H1 (cell line): ENCODE data around the gene DENND1A.

Experiments
- EZH2 ChIP-seq: fragments of 200-600 bp; sonication (generic); IDR thresholded peaks from 2 replicates; pipeline ENCODE4 v1.7.1; 2012; ENCODE audit warnings: low read depth, mild to moderate bottlenecking, moderate library complexity, low read length, inconsistent platforms; ENCODE audit not compliant: severe bottlenecking
- POLR2A ChIP-seq, 2 experiments: IDR thresholded peaks; 1 replicate in 1 of 2; 2 replicates in 1 of 2; pipeline ENCODE4 v1.6.1; 2011; ENCODE audit warnings: low read depth in 2 of 2, low read length in 2 of 2, mild to moderate bottlenecking in 2 of 2; ENCODE audit errors: control extremely low read depth in 1 of 2
- POLR2AphosphoS5 ChIP-seq: IDR thresholded peaks from 2 replicates; pipeline ENCODE4 v1.6.1; 2011; ENCODE audit warnings: low read depth, low read length
- RFX5 ChIP-seq: IDR thresholded peaks from 2 replicates; pipeline ENCODE4 v1.6.1; 2011; ENCODE audit warnings: low read depth, low read length, improper control_type of control experiment, borderline replicate concordance
- TF ChIP-seq, protein P1 (sequence below), 3 experiments: IDR thresholded peaks; 1 replicate in 2 of 3; 2 replicates in 1 of 3; pipeline versions ENCODE4 v1.5.1 to v1.6.1; 2011; ENCODE audit warnings: low read length in 3 of 3, mild to moderate bottlenecking in 3 of 3, inconsistent platforms in 2 of 3, low read depth in 1 of 3, moderate library complexity in 1 of 3; ENCODE audit not compliant: insufficient read depth in 1 of 3; ENCODE audit errors: control extremely low read depth in 1 of 3
- TF ChIP-seq, protein P2 (sequence below): IDR thresholded peaks from 2 replicates; pipeline ENCODE4 v1.6.1; 2012; ENCODE audit warnings: inconsistent platforms

DNA sequence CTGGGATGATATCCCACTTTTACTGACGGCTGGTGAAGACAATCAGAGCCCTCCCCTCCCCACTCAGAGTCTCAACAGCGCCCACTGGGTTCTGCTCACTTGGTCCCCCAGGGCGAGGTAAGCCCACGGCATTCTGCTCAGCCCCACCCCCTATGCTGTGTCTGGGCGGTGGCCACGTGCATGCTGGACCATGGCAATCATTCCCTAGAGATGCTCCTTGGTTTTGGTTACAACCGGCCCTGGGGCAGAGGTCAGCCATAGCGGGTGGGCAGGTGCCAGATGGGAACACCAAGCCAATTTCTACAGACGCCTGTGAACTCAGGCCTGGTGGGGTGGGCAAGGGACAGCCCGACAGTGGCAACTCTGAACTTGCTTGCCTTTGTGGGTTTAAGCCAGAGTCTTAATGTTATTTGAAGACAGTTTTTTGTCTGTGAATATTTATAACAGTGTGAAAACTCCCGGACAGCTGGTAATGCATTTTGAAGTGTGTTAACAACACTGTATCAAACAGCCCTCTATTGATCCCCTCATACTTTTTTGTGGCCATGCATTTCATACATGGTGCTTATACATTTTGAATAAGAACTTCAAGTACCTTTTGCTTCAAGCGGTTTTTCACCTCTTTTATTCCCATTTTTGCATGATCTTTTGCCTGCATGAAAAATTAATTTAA is 479.7 kb downstream of the DENND1A start:
- TF ChIP-seq RFX5 (no peak), POLR2AphosphoS5 (no peak), EZH2 (no peak), POLR2A (IDR thresholded peaks at IDR 0.05; ENCODE audit: control extremely low read depth in 1 of 2, low read depth in 2 of 2, low read length in 2 of 2) (no peak)
- TF ChIP-seq, protein P1, sequence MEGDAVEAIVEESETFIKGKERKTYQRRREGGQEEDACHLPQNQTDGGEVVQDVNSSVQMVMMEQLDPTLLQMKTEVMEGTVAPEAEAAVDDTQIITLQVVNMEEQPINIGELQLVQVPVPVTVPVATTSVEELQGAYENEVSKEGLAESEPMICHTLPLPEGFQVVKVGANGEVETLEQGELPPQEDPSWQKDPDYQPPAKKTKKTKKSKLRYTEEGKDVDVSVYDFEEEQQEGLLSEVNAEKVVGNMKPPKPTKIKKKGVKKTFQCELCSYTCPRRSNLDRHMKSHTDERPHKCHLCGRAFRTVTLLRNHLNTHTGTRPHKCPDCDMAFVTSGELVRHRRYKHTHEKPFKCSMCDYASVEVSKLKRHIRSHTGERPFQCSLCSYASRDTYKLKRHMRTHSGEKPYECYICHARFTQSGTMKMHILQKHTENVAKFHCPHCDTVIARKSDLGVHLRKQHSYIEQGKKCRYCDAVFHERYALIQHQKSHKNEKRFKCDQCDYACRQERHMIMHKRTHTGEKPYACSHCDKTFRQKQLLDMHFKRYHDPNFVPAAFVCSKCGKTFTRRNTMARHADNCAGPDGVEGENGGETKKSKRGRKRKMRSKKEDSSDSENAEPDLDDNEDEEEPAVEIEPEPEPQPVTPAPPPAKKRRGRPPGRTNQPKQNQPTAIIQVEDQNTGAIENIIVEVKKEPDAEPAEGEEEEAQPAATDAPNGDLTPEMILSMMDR (IDR thresholded peaks at IDR 0.05; ENCODE audit: control extremely low read depth in 1 of 3, insufficient read depth in 1 of 3, low read depth in 1 of 3, low read length in 3 of 3), result no peak
- TF ChIP-seq, protein P2, sequence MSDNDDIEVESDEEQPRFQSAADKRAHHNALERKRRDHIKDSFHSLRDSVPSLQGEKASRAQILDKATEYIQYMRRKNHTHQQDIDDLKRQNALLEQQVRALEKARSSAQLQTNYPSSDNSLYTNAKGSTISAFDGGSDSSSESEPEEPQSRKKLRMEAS, result no peak
